Anterior cingulate cortex (tissue), 58 donors: Measurements from ENCODE around the gene SYT5.

Experiments used
- DNase-seq, 58 donors: peaks; one replicate each; lab custom pipeline; 2025; lab: John Stamatoyannopoulos, UW

Gene SYT5

GRCh38 chr19:55149078-55150003 is 30.7 kb downstream of the SYT5 start, which contains the start of gene TNNT1:
TNNT1 (minus strand) TSS chr19:55149206; CDS start chr19:55147157, 2,049 bp downstream.
- no peak for DNase-seq

- DNase-seq, result no peak
Measured at GRCh38 chr19:55147545-55148251, 32.4 kb downstream of the SYT5 start.

GRCh38 chr19:55146705-55147273 is 33.3 kb downstream of the SYT5 start:
- DNase-seq, result no peak

GRCh38 chr19:55146078-55146704 is 33.9 kb downstream of the SYT5 start:
- no peak for DNase-seq

GRCh38 chr19:55145232-55145631 is 34.9 kb downstream of the SYT5 start:
- no peak for DNase-seq

GRCh38 chr19:55141696-55142095 is 38.4 kb downstream of the SYT5 start:
- no peak for DNase-seq

- peak in 5 of 58 donors; percentile 2 to 13 (median 4) for DNase-seq
Measured at GRCh38 chr19:55137915-55138314, 42.2 kb downstream of the SYT5 start.

GRCh38 chr19:55136399-55137102 is 43.5 kb downstream of the SYT5 start:
- DNase-seq, result no peak

GRCh38 chr19:55134736-55135135 is 45.4 kb downstream of the SYT5 start:
- no peak for DNase-seq

- no peak for DNase-seq
Measured at GRCh38 chr19:55133639-55134444, 46.2 kb downstream of the SYT5 start.

GRCh38 chr19:55132453-55133129 is 47.5 kb downstream of the SYT5 start:
- DNase-seq, result no peak

- DNase-seq, result no peak
Measured at GRCh38 chr19:55131421-55131820, 48.7 kb downstream of the SYT5 start.
